CD4-positive, alpha-beta T cell treated with Interferon alpha-2 for 1 hour (primary cell): ENCODE results near the gene CAMK2N2.

Experiments
- DNase-seq, 2 donors: peaks; one replicate each; pipeline ENCODE4 v3.0.0-alpha.2; 2020 to 2022

Gene CAMK2N2

GRCh38 chr3:184211297-184211696 is 50.1 kb downstream of the CAMK2N2 start:
- no peak for DNase-seq
